Fibroblast of gingiva (primary cell): ENCODE results near the gene LNPEP.
"Not testable (repeated sequence)": the region's sequence is repeated elsewhere in the genome, so short reads cannot be mapped to it uniquely, and the experiment has no call there.

ENCODE experiments used
- DNase-seq: peaks from one replicate; pipeline ENCODE4 v3.0.0-alpha.2; 2011; ENCODE audit warnings: low read depth

The LNPEP gene

GRCh38 chr5:97065475-97065874, 129.6 kb downstream of the LNPEP start:
- no peak for DNase-seq

GRCh38 chr5:97067296-97067850, 131.5 kb downstream of the LNPEP start:
- DNase-seq = no peak

- no peak for DNase-seq
These were observed 134.4 kb downstream of the LNPEP start for GRCh38 chr5:97070234-97070633.

GRCh38 chr5:97071101-97071500, 135.2 kb downstream of the LNPEP start:
- peak; percentile 73 for DNase-seq

- DNase-seq = no peak
These were observed 136.1 kb downstream of the LNPEP start for GRCh38 chr5:97071993-97072392.

- no peak for DNase-seq
These were observed 136.8 kb downstream of the LNPEP start for GRCh38 chr5:97072696-97073095.

GRCh38 chr5:97073420-97073819, 137.5 kb downstream of the LNPEP start:
- no peak for DNase-seq

- no peak for DNase-seq
These were observed 139.1 kb downstream of the LNPEP start for GRCh38 chr5:97074859-97075489.

GRCh38 chr5:97075649-97076048, 139.8 kb downstream of the LNPEP start:
- no peak for DNase-seq

- no peak for DNase-seq
These were observed 140.2 kb downstream of the LNPEP start for GRCh38 chr5:97076098-97076497.

DNA sequence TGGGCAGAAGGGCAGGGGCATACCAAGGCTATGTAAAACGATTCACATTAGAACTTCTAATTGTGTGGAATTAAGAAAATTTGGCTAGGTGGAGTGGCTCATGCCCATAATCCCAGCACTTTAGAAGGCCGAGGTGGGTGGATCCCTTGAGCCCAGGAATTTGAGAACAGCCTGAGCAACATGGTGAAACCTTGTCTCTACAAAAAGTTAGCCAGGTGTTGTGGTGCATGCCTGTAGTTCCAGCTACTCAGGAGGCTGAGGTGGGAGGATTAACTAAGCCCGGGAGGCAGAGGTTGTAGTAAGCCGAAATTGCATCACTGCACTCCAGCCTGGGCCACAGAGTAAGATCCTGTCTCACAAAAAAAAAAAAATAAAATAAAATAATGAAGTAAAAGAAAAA, 141.4 kb downstream of the LNPEP start:
- DNase-seq = no peak

GRCh38 chr5:97078958-97079743, 143.3 kb downstream of the LNPEP start:
- no peak for DNase-seq

DNA sequence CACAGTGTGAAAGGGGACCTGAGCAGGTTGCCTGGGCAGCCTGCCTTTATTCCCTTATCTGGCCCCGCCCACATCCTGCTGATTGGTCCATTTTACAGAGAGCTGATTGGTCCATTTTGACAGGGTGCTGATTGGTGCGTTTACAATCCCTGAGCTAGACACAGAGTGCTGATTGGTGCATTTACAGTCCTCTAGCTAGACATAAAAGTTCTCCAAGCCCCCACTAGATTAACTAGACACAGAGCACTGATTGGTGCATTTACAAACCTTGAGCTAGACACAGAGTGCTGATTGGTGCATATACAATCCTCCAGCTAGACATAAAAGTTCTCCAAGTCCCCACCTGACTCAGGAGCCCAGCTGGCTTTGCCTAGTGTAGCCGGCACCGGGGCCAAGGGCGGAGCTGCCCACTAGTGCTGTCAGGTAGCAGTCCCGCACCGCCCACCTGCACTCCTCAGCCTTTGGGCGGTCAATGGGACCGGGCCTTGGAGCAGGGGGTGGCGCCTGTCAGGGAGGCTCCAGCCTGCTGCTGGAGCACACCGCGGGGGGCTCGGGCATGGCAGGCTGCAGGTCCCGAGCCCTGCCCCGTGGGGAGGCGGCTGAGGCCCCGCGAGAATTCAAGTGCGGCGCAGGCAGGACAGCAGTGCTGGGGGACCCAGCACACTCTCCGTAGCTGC, 149.0 kb downstream of the LNPEP start:
- not testable (repeated sequence) for DNase-seq

DNA sequence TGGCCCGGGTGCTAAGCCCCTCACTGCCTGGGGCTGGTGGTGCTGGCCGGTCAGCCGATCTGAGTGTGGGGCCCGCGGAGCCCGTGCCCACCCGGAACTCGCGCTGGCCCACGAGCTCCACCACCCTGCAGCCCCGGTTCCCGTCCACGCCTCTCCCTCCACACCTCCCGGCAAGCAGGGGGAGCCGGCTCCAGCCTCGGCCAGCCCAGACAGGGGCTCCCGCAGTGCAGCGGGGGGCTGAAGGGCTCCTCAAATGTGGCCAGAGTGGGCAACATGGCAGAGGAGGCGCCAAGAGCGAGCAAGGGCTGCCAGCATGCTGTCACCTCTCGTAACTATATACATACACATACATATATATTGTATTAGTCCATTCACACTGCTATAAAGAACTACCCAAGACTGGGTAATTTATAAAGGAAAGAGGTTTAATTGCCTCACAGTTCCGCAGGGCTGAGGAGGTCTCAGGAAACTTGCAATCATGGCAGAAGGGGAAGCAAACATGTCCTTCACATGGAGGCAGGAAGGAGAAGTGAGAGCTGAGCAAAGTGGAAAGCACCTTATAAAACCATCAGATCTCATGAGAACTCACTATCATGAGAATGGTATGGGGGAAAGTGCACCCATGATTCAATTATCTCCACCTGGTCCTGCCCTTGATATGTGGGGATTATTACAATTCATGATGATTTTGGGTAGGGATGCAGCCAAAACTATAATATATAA, 149.7 kb downstream of the LNPEP start:
- DNase-seq = no peak
